ENCODE results near the gene LUC7L.
"Not testable (repeated sequence)": the region's sequence is repeated elsewhere in the genome, so short reads cannot be mapped to it uniquely, and the experiment has no call there.

Gene LUC7L

GRCh38 chr16:154217-155030, 74.8 kb downstream of the LUC7L start:
- no peak overlapping the region for H3K4me3 ChIP-seq (ENCODE audit: low read length)

GRCh38 chr16:153550-154216, 75.6 kb downstream of the LUC7L start:
- not testable (repeated sequence) for DNase-seq (ENCODE audit: low read depth, low spot score); H3K4me3 ChIP-seq (ENCODE audit: low read length)

More at GRCh38 chr16:154217-155030, 74.8 kb downstream of the LUC7L start:
- DNase-seq (ENCODE audit: low read depth, low spot score), result no peak

GRCh38 chr16:153129-153521, 76.1 kb downstream of the LUC7L start:
- not testable (repeated sequence) for H3K4me3 ChIP-seq (ENCODE audit: low read length); DNase-seq (ENCODE audit: low read depth, low spot score)

- H3K4me3 ChIP-seq (ENCODE audit: low read length), result no peak within 1 kb of the TSS
- no peak for DNase-seq (ENCODE audit: low read depth, low spot score)
Observed at GRCh38 chr16:152141-153128, 76.8 kb downstream of the LUC7L start, which contains the start of gene HBZ. HBZ (plus strand) TSS chr16:152644; CDS start chr16:152910, 266 bp downstream.

GRCh38 chr16:149024-149660, 80.1 kb downstream of the LUC7L start:
- H3K4me3 ChIP-seq (ENCODE audit: low read length), result no peak overlapping the region
- DNase-seq (ENCODE audit: low read depth, low spot score), result no peak

- DNase-seq (ENCODE audit: low read depth, low spot score), result no peak
- H3K4me3 ChIP-seq (ENCODE audit: low read length), result no peak overlapping the region
Observed at GRCh38 chr16:146646-147045, 82.6 kb downstream of the LUC7L start.

GRCh38 chr16:144797-145252, 84.4 kb downstream of the LUC7L start:
- DNase-seq (ENCODE audit: low read depth, low spot score), result no peak
- H3K4me3 ChIP-seq (ENCODE audit: low read length), result no peak overlapping the region

- H3K4me3 ChIP-seq (ENCODE audit: low read length), result no peak overlapping the region
- no peak for DNase-seq (ENCODE audit: low read depth, low spot score)
Observed at GRCh38 chr16:143456-143855, 85.8 kb downstream of the LUC7L start.

- H3K4me3 ChIP-seq (ENCODE audit: low read length), result no peak overlapping the region
- no peak for DNase-seq (ENCODE audit: low read depth, low spot score)
Observed at GRCh38 chr16:143047-143446, 86.2 kb downstream of the LUC7L start.

GRCh38 chr16:142405-142967, 86.8 kb downstream of the LUC7L start:
- DNase-seq (ENCODE audit: low read depth, low spot score), result no peak
- no peak overlapping the region for H3K4me3 ChIP-seq (ENCODE audit: low read length)

- no peak for DNase-seq (ENCODE audit: low read depth, low spot score)
- H3K4me3 ChIP-seq (ENCODE audit: low read length), result no peak overlapping the region
Observed at GRCh38 chr16:140175-140857, 88.9 kb downstream of the LUC7L start.

All from Jurkat, Clone E6-1 (cell line).